ENCODE results near the gene TNFRSF1A.
A peak's percentile ranks its signal among the peaks of the same experiment; 100 is the strongest.

The TNFRSF1A gene

DNA sequence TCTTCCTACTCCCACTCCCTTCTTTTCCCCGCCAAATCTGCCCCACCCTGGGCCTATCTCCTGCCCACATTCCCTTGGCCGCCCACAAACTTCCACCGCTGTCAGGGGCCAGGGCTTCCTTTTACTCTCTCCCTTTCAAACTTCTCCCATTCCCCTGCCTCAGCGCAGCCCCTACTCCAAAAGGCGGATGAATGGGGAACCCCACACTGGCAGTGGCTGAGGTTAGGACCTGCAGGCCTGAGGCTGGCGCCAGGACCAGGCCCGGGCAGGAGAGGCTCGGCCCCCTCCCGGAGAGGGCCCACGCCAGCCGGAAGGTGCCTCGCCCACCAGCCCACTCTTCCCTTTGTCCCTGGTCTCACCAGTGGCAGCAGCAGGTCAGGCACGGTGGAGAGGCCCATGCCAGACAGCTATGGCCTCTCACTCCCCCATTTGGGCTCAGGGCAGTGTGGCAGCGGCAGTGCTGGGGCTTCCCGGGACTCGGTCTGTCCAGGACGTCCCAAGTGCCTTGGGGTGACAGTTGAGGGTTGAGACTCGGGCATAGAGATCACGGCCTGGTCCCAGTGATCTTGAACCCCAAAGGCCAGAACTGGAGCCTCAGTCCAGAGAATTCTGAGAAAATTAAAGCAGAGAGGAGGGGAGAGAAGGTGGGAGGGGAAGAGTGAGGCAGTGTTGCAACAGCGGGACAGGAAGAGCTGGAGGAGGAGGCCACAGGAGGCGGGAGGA is at the start of gene TNFRSF1A:
Gene TNFRSF1A, minus strand, starts transcription at position 660 of the 723 bp plus-strand sequence. Its CDS starts 262 bp downstream, at position 398.
- DNase-seq = peak; percentile 89

DNA sequence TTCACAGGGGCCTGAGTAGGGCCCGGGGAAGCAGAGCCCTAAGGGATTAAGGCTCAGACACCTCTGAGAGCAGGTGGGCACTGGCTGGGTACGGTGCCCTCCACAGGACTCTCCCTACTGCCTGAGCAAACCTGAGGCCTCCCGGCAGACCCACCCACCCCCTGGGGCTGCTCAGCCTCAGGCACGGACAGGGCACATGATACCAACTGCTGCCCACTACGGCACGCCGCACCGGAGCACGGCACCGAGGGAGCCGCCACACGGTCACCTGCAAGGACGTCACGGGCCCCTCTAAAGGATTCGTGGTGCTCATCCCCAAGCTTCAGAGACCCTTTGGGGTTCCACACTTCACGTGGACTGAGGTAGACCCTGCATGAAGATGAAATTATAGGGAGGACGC is 49.1 kb upstream of the TNFRSF1A start:
- no peak for DNase-seq

DNA sequence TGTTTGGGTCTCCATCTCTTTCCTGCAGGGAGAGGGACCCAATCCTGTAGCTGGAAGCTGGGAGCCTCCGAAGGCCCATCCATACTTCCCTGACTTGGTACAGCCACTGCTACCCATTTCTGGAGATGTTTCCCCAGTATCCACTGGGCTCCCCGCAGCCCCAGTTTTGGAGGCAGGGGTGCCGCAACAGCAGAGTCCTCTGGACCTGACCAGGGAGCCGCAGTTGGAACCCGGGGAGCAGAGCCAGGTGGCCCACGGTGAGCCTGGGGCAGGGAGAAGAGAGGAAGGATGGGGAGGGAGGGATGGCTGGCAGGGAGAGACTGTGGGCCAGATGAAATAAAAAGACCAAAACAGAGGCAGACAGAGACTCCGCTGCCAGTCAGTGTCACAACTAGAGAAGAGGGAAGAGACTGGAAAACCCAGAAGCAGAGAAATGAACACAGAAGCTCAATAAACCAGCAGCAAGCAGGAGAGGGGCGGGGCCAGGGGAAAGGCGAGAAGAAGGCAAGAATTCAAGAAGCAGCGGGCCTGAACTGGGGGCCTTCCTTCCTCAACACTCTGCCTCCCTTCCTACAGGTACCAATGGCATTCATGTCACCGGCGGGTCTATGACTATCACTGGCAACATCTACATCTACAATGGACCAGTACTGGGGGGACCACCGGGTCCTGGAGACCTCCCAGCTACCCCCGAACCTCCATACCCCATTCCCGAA is 48.4 kb upstream of the TNFRSF1A start:
- DNase-seq = no peak

DNA sequence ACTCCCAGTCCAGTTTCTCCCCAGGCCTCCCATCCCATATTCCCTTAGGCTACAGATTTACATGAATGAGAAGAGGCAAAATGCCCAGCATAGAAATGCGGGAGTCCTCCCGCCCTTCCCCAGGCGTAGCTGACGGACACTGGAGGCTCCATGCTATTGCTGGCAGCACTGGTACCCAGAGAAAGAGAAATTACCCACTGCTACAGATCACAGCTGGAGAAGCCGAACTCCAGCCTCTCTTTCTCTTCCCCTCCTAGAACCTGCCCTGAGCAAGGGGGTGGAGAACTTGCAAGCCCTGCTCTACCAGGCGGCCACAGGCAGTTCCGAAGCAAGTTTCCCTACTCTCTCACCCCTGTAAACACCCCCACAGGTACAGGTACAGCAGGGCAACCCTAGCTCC is 45.7 kb upstream of the TNFRSF1A start:
- DNase-seq = no peak

DNA sequence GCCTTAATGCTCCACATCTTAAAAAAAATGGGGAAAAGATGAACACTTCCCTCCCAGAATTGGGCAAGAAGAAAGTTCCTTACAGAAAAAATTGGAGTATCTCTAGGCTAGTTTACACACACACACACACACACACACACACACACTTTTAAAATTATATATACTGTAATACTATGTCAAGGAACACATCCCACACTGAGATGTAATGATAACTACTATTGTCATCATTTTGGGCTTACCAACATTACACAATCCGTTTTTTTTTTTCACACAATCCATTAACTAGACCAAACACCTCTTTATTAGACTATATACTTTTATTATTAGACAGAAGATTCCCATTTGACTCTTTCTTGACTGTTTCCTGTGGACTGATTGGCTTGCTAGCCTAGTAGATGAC is 44.6 kb upstream of the TNFRSF1A start:
- no peak for DNase-seq

DNA sequence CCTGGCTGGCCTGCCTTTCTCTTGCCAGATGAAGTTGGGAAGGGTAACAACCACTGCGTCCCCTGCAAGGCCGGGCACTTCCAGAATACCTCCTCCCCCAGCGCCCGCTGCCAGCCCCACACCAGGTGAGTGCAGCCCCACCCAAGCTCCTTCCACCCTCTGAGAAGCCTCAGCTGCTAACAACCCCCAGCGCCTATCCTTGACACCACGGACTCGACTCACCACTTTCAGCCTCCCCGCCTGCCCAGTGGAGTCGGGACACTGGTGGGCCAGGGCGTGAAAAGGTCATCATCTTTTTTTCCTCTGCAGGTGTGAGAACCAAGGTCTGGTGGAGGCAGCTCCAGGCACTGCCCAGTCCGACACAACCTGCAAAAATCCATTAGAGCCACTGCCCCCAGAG is 44.2 kb upstream of the TNFRSF1A start:
- no peak for DNase-seq

DNA sequence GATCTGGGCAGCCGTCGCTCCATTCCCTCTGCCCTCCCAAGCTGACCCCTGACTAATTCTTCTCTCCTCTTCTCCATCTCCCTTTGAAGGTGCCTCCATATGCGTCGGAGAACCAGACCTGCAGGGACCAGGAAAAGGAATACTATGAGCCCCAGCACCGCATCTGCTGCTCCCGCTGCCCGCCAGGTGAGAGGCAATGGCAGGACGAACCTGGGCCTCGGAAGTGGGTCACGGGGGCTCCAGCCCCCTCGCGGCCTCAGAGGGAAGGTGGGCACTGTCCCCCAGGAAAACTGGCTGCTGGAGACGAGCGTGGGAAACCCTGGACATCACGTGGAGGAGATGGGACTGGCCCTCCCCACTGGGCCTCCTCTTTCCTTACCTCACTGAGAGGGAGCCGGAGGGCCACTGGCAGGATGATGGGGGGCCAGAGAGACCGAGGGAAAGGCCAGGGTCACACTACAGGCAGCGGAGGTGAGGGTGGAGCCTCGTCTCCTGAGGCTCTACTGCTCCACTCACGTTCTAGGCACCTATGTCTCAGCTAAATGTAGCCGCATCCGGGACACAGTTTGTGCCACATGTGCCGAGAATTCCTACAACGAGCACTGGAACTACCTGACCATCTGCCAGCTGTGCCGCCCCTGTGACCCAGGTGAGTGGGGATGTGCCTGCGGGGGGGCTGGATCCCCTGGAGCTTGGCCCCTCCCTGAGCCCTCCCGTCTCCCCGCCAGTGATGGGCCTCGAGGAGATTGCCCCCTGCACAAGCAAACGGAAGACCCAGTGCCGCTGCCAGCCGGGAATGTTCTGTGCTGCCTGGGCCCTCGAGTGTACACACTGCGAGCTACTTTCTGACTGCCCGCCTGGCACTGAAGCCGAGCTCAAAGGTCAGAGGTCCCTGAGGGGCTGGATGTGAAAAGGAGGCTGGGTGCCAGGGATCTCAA is 42.9 kb upstream of the TNFRSF1A start:
- DNase-seq = peak; percentile 58

DNA sequence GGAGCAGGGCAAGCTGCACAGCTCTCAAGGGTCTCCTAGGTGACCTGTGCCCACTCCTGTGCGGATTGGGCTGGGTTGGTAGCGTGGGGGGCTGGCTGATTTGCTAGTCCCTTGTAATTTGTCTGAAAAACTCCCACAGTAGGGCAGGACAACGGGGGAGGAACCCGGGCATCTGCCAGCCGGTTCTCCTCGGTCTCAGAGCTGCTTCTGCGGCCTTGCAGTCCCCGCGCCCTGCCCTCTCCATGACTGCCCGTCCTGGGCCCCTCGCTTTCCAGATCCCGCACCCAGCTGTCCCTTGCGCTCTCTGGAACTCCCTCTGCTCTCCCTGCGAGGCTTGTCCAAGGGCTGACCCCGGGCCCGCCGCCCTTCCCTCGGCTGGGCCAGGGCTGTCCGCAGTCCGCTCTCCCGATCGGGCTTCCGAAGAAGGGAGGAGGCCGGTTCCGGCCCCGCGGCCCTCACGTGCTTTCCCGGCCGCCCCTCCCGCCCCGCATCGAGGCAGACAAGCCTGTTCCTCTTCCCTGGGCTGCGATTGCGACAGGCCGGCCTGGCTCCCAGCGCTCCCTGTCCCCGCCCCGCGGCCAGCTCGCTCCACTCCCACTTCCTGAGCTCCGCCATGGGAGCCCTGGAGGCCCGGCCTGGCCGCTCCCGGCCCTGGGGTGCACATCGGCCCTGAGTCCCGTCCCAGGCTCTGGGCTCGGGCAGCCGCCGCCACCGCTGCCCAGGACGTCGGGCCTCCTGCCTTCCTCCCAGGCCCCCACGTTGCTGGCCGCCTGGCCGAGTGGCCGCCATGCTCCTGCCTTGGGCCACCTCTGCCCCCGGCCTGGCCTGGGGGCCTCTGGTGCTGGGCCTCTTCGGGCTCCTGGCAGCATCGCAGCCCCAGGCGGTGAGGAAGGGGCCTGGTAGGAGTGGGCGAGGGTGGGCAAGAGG is 42.0 kb upstream of the TNFRSF1A start, which contains the start of gene LTBR:
Gene LTBR, plus strand, starts transcription at position 591 of the 927 bp plus-strand sequence. Its CDS starts 197 bp downstream, at position 788.
- peak; percentile 96 for DNase-seq

DNA sequence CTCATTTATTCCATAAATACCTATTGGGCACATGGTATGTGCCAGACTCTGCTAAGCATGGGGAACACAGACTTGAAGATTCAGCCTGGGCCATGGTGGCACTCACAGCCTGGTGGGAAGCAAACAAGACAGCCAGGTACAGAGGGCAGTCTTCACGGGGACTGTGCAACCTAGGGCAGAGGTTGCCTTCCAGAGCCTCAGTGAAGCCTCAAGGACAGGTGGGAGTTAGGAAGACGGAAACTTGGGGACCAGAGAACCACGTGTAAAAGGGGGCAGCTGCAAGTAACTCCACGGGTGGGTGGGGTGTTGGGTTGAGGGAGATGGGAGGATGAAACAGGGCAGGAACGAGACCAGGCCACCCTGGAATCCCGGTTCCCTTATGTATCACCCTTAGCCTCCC is 41.1 kb upstream of the TNFRSF1A start:
- DNase-seq = no peak

DNA sequence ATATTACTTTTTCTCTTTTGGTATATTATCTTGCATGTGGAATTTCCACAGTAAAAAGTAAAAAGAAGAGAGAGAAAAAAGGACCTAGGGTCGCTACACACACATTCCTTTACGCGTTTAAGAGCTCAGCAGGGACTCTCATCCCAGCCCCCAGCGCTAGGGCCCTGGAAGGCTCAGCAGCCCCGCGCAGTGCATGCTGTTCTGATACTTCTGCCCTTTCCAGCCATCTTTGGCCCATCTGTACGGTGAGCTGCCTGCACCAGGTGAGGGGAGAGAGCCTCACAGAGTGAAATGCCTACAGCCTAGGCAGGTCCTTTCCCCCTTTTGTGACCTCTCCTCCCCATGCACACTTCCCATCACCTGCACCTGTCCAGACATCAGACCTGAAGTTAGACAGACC is 40.5 kb upstream of the TNFRSF1A start:
- DNase-seq = no peak

DNA sequence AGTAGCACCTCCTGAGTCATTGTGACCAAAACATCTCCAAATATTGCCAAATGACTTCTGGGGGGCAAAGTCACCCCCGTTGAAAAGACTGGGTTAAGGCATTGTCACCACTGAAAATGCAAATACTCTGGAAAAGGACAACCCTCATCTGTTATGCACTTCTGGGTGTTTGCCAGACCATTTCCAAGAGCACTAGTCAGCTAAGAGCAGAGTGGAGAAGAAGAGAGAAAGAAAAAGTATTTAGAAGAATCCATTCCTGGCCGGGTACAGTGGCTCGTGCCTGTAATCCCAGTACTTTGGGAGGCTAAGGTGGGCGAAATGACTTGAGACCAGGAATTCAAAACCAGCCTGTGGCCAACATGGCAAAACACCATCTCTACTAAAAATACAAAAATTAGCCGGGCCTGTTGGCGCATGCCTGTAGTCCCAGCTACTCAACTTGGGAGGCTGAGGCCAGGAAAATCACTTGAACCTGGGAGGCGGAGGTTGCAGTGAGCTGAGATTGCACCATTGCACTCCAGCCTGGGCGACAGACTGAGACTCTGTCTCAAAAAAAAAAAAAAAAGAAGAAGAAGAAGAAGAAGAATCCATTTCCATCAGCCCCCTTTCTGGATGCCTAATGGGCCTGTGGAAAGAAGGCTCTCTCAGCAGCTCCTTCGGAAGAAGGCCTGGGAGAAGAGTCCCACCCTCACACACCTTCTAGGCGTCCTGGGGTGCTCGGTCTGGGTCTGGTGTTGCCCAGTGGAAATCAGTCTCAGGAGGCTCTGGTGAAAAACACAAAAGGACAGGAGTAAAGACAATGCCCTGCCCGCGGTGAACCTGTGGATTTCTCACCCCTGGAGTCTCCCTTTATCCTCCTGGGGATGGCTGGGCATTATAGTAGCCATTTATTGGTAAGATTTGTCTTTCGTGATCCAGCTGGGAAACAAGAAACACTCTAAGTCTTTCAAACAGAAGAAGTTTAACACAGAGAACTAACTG is 38.6 kb upstream of the TNFRSF1A start:
- no peak for DNase-seq

DNA sequence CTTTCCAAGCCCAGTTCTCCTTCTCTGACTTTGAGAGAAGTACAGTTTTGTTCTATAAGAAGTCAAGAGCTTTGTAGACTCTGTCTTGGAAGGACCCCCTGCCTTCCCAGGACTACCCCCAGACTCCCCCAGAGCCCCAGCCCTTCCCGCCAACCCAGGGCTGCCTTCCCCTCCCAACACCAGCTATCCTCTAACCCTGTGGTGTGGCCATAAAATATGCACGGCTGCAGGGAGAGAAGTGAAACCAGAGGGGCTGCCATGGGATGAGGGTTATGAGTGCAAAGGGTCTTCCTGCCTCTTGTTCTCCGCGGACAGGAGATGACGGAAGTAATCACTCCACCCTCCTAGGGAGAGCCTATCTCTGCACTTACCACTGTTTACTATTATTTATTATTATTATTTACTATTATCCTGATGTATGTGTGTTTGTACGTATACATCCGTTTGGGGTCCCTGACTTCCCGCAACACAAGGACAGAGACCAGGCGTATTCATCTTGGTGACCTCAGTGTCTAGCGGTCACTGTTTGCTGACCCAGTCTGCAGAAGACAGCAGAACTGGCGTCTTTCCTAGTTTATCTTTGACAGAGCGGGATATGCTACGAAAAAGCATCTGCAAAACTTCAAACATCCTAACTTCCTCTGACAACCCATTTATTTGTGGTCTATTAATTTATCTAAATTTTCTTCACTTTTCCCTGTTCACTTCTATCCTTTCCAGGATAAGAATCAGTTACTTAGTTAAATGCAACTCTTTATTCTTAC is 37.0 kb upstream of the TNFRSF1A start:
- DNase-seq = peak; percentile 41

DNA sequence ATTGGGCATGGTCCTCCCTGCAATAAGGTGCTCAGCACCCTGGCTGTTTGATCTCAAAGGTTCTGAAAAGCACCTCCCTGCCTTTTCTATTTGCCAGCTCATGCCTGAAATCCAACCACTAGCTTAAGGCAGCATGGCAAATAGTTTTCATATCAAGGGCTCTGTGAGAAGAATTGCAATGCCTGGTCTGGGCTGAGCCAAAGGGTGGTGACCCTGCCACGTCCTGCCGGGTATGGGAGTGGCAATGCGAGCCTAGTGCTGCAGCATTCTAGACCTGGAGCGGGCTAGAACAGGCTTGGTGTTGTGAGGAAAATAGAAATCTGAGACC is 35.8 kb upstream of the TNFRSF1A start:
- DNase-seq = no peak

DNA sequence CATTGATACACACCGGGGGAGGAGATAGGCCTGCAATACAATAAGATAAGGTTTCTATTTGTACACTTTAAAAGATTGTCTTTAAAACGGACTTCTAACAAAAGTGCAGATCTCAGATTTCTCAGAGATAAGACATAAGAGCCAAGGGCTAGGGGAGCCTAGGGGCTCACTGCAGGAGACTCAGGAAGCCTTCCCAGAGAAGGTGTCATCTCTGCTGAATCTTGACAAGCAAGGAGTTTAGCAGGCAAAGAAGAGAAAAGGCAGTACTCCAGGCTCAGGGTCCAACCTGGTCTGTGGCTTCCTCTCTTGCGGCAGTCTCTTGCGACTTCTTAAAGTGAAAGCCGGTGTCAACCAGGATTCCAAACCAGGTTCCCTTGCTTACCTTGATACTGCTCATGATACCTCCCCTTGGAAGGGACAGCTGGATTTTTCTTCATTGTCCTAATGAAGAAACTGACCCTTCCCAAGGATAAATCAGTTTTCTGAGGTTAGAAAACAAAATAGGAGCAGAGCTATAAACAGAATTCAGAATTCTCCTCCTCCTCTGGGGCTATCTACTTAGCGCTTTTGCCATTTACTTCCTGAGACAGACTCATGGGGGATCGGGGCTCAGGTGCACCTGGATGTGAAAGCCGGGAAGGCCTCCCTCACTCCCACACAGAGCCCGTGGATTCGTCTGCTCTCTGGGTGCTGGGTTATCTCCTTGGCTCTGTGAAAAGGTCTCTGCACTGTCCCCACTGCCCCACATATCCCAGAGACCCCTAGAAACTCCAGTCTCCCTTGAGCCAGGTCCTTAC is 35.2 kb upstream of the TNFRSF1A start:
- DNase-seq = peak; percentile 44

DNA sequence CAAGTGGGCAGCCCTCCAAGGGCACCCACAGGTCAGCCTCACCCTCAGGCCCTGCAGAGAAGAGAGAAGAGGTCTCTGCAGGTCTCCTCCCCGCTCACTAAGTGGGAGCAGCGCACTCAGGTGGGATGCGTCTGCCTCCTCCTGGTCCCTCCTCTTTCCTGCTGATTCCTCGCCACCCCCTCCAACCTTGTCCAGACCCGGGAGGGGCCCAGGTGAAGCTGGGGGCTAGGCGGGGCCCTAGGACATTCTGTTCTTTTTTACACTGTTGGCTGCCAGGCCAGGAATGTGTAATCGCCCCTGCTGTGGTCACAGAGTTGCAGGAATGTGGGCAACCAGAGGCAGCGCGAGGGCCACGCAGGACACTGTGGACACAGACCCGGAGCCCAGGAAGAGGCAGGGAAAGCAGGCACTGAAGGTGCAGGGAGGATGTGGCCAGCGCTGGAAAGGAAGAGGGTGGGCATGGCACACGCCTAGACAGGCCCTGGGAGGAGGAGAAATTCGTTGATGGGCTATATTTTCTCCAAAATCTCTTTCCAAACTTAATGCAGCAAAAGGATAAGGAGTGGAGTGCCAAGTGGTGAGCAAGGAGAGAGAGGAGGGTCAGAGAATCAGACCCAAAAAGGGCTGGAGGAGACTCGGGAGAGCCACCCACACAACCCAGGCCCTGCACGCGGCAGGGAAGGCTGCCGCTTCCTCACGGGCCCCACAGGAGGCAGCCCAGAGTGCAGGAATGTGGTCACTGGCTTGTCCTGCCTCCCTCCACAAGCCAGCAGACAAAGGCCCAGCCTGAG is 34.4 kb upstream of the TNFRSF1A start:
- peak; percentile 91 for DNase-seq

DNA sequence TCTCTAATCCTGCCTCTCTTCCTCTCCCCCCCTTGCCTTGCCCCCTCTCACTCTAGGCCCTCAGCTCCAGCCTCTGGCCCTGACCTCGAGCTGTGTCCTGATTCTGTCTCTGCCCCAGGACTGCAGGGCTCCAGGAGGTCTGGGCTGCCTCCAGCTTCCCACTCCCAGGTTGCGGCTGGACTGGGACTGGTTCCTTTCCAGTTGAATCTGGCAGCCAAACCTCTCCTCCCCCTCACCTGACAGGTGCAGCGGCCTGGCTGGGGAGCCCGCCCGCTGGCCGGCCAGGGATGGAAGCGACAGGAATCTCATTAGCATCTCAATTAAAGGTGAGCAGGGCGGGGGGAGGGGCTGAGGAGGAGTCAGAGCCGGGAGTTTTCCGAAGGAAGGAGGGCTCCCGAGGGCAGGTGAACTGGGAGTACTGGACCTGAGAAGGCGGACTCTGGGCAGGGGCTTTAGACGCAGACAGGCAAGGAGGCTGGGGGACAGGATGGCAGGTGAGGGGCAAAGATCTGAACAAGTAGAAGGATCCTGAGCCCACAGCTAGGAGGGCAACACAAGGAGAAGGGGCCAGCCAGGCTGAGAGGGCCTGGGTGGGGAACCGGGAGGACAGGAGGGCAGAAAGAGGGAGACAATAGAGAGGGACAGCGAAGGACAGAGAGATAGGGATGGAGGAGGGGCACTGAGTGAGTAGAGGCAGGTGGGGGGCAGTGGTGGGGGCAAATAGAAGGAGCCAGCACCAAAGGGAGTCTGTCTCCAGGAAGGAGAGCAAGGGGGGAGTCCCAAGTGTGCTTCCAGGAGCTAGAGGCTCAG is 33.6 kb upstream of the TNFRSF1A start, which contains the start of gene SCNN1A:
Gene SCNN1A, minus strand, starts transcription at position 295 of the 810 bp plus-strand sequence. CDS start 780 bp downstream, outside the sequence.
- peak; percentile 94 for DNase-seq

DNA sequence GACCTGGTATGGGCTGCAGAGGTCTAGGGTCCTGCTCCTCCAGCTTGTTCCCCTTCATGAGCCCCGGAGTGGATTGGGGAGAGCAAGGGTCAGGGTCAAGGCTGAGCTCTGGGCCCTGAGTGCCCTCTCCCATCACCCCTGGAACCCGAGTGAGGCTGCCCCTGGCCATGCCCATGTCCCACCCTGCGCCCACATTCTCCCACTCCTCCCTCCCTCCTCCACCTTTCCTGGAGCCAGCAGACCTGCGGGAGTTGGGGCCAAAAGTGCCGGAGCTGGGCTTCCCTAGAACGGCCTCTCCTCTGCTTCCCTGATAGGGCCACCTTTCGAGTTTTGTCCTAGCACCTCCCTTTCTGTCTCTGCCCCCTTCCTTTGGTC is 32.9 kb upstream of the TNFRSF1A start:
- no peak for DNase-seq
